Naive B cell (primary cell): ENCODE data around the gene METTL16. TPM values are rescaled to one million over a fixed set of nuclear protein-coding genes. Genes with fewer than 3 reads are reported as not detected.

Source experiments
- ATAC-seq, 2 donors: fragments of 150-1000 bp; cut with Tn5 transposase; 2 replicates each; pipeline ENCODE4 v1.10.0; 2021; ENCODE audit warnings: low read depth in 2 of 2, mild to moderate bottlenecking in 2 of 2, moderate library complexity in 2 of 2
- DNase-seq: peaks from one replicate; pipeline ENCODE4 v3.0.0; 2022
- H3K27ac Mint-ChIP-seq, 6 donors: one replicate each; pipeline ENCODE4 v1.8.0; 2020 to 2022; ENCODE audit warnings: mild to moderate bottlenecking in 6 of 6, mixed read lengths in 6 of 6, moderate library complexity in 5 of 6, inconsistent platforms in 2 of 6
- H3K27me3 Mint-ChIP-seq, 3 donors: one replicate each; pipeline ENCODE4 v1.8.0; 2021 to 2022; ENCODE audit warnings: mixed read lengths in 3 of 3, mild to moderate bottlenecking in 1 of 3
- H3K36me3 Mint-ChIP-seq, 2 donors: one replicate each; pipeline ENCODE4 v1.8.0; 2020 to 2022; ENCODE audit warnings: mixed read lengths in 2 of 2, inconsistent platforms in 1 of 2, mild to moderate bottlenecking in 1 of 2
- H3K4me1 Mint-ChIP-seq, 3 donors: one replicate each; pipeline ENCODE4 v1.8.0; 2020 to 2022; ENCODE audit warnings: mixed read lengths in 3 of 3, inconsistent platforms in 1 of 3, mild to moderate bottlenecking in 1 of 3, moderate library complexity in 1 of 3
- H3K4me3 Mint-ChIP-seq, 8 donors: one replicate each; pipeline ENCODE4 v1.8.0; 2020 to 2022; ENCODE audit warnings: mild to moderate bottlenecking in 8 of 8, mixed read lengths in 8 of 8, moderate library complexity in 8 of 8, inconsistent platforms in 2 of 8
- H3K9me3 Mint-ChIP-seq, 7 donors: one replicate each; pipeline ENCODE4 v1.8.0; 2020 to 2022; ENCODE audit warnings: mixed read lengths in 7 of 7, mild to moderate bottlenecking in 5 of 7, inconsistent platforms in 2 of 7, moderate library complexity in 1 of 7
- polyA plus RNA-seq, 6 donors: library from polyadenylated mRNA; unstranded; fragments of 300-500 nt; fragmentation: Illumina TruSeq; gene quantifications; one replicate each; pipeline ENCODE4 v1.2.3, GENCODE V29; 2021; ENCODE audit warnings: low read depth in 6 of 6

Gene METTL16
- polyA plus RNA-seq, 6 donors from 2014 or later = 11.9 to 34.3 (median 20.8) TPM

- H3K27me3 Mint-ChIP-seq = no peaks in the 10 kb centered on the region
- H3K4me3 Mint-ChIP-seq = peak overlapping the region; percentile 91 to 99 (median 98)
- H3K9me3 Mint-ChIP-seq = no peaks in the 10 kb centered on the region
- H3K27ac Mint-ChIP-seq = peak overlapping the region; percentile 98 to 100 (median 100)
- DNase-seq (peak; percentile 96), ATAC-seq (peak; percentile 48 to 49)
- H3K36me3 Mint-ChIP-seq = no peaks in the 10 kb centered on the region
- H3K4me1 Mint-ChIP-seq = peaks cover 39 to 67% (median 54%) of the 10 kb centered on the region in 3 donors
These were observed 111.9 kb downstream of the METTL16 start for GRCh38 chr17:2399572-2400473.

GRCh38 chr17:2398655-2399571 lies 112.8 kb downstream of the METTL16 start:
- no peak for DNase-seq
- H3K27me3 Mint-ChIP-seq = no peaks in the 10 kb centered on the region
- ATAC-seq = no peak
- peak overlapping the region; percentile 80 to 99 (median 94) for H3K4me3 Mint-ChIP-seq
- no peaks in the 10 kb centered on the region for H3K9me3 Mint-ChIP-seq
- peaks cover 43 to 75% (median 54%) of the 10 kb centered on the region in 3 donors for H3K4me1 Mint-ChIP-seq
- no peaks in the 10 kb centered on the region for H3K36me3 Mint-ChIP-seq
- H3K27ac Mint-ChIP-seq = peak overlapping the region; percentile 64 to 98 (median 90)

- peaks cover 43 to 75% (median 54%) of the 10 kb centered on the region in 3 donors for H3K4me1 Mint-ChIP-seq
- no peaks in the 10 kb centered on the region for H3K9me3 Mint-ChIP-seq
- no peak for DNase-seq
- peak overlapping the region in 3 of 6 donors; percentile 86 to 98 (median 94) for H3K27ac Mint-ChIP-seq
- H3K4me3 Mint-ChIP-seq = peak overlapping the region; percentile 54 to 99 (median 80)
- ATAC-seq = no peak
- H3K27me3 Mint-ChIP-seq = no peaks in the 10 kb centered on the region
- no peaks in the 10 kb centered on the region for H3K36me3 Mint-ChIP-seq
These were observed 113.5 kb downstream of the METTL16 start for GRCh38 chr17:2398182-2398581.

GRCh38 chr17:2397247-2398171 lies 114.2 kb downstream of the METTL16 start:
- H3K9me3 Mint-ChIP-seq = no peaks in the 10 kb centered on the region
- H3K27ac Mint-ChIP-seq = peak overlapping the region; percentile 49 to 98 (median 87)
- DNase-seq = no peak
- peaks cover 43 to 72% (median 50%) of the 10 kb centered on the region in 3 donors for H3K4me1 Mint-ChIP-seq
- H3K36me3 Mint-ChIP-seq = no peaks in the 10 kb centered on the region
- peak overlapping the region; percentile 44 to 99 (median 80) for H3K4me3 Mint-ChIP-seq
- no peaks in the 10 kb centered on the region for H3K27me3 Mint-ChIP-seq
- ATAC-seq = no peak

GRCh38 chr17:2396568-2397246 lies 115.0 kb downstream of the METTL16 start:
- Mint-ChIP-seq H3K4me1 (peaks cover 51 to 72% (median 52%) of the 10 kb centered on the region in 3 donors), H3K9me3 (no peaks in the 10 kb centered on the region), H3K27ac (peak overlapping the region in 4 of 6 donors; percentile 63 to 98 (median 86)), H3K36me3 (no peaks in the 10 kb centered on the region), H3K27me3 (no peaks in the 10 kb centered on the region), H3K4me3 (peak overlapping the region; percentile 60 to 99 (median 81))
- no peak for ATAC-seq
- peak; percentile 56 for DNase-seq

- no peak for DNase-seq
These were observed 115.5 kb downstream of the METTL16 start for GRCh38 chr17:2396192-2396567.

GRCh38 chr17:2395258-2396181 lies 116.2 kb downstream of the METTL16 start:
- ATAC-seq (no peak), DNase-seq (no peak)
- Mint-ChIP-seq H3K4me3 (peak overlapping the region; percentile 63 to 99 (median 82)), H3K27ac (peak overlapping the region; percentile 21 to 98 (median 83)), H3K9me3 (no peaks in the 10 kb centered on the region), H3K27me3 (no peaks in the 10 kb centered on the region), H3K36me3 (no peaks in the 10 kb centered on the region), H3K4me1 (peaks cover 58 to 72% (median 59%) of the 10 kb centered on the region in 3 donors)

More at GRCh38 chr17:2396192-2396567, 115.5 kb downstream of the METTL16 start:
- no peak for ATAC-seq
- Mint-ChIP-seq H3K27ac (peak overlapping the region in 5 of 6 donors; percentile 21 to 84 (median 74)), H3K9me3 (no peaks in the 10 kb centered on the region), H3K4me3 (peak overlapping the region; percentile 60 to 99 (median 80)), H3K4me1 (peaks cover 54 to 72% (median 56%) of the 10 kb centered on the region in 3 donors), H3K27me3 (no peaks in the 10 kb centered on the region), H3K36me3 (no peaks in the 10 kb centered on the region)

GRCh38 chr17:2394775-2395201 lies 116.9 kb downstream of the METTL16 start:
- Mint-ChIP-seq H3K4me3 (peak overlapping the region in 6 of 8 donors; percentile 77 to 98 (median 84)), H3K4me1 (peaks cover 55 to 66% (median 62%) of the 10 kb centered on the region in 3 donors), H3K27ac (peak overlapping the region in 5 of 6 donors; percentile 44 to 98 (median 94)), H3K9me3 (no peaks in the 10 kb centered on the region), H3K36me3 (no peaks in the 10 kb centered on the region), H3K27me3 (no peaks in the 10 kb centered on the region)
- no peak for ATAC-seq
- DNase-seq = no peak

- Mint-ChIP-seq H3K27me3 (no peaks in the 10 kb centered on the region), H3K4me3 (peak overlapping the region; percentile 56 to 98 (median 77)), H3K36me3 (no peaks in the 10 kb centered on the region), H3K4me1 (peaks cover 56 to 68% (median 62%) of the 10 kb centered on the region in 3 donors), H3K27ac (peak overlapping the region; percentile 59 to 98 (median 94)), H3K9me3 (no peaks in the 10 kb centered on the region)
- DNase-seq (no peak), ATAC-seq (no peak)
These were observed 117.5 kb downstream of the METTL16 start for GRCh38 chr17:2393954-2394749.

GRCh38 chr17:2393174-2393953 lies 118.3 kb downstream of the METTL16 start:
- peak overlapping the region; percentile 82 to 98 (median 92) for H3K4me3 Mint-ChIP-seq
- H3K27me3 Mint-ChIP-seq = no peaks in the 10 kb centered on the region
- peaks cover 56 to 68% (median 62%) of the 10 kb centered on the region in 3 donors for H3K4me1 Mint-ChIP-seq
- no peaks in the 10 kb centered on the region for H3K9me3 Mint-ChIP-seq
- peak overlapping the region; percentile 96 to 99 (median 98) for H3K27ac Mint-ChIP-seq
- no peaks in the 10 kb centered on the region for H3K36me3 Mint-ChIP-seq
- ATAC-seq (peak; percentile 49), DNase-seq (peak; percentile 91)
